HG02610 (cell line): Measurements from ENCODE around the gene SLC2A13.
A peak's percentile ranks its signal among the peaks of the same experiment; 100 is the strongest.
"Not testable (repeated sequence)": the region's sequence is repeated elsewhere in the genome, so short reads cannot be mapped to it uniquely, and the experiment has no call there.

Experiments
- ATAC-seq: cut with Tn5 transposase; IDR thresholded peaks from one replicate; pipeline ENCODE4 v1.9.1; 2021; ENCODE audit warnings: mild to moderate bottlenecking, moderate library complexity; ENCODE audit not compliant: unreplicated experiment

The SLC2A13 gene

DNA sequence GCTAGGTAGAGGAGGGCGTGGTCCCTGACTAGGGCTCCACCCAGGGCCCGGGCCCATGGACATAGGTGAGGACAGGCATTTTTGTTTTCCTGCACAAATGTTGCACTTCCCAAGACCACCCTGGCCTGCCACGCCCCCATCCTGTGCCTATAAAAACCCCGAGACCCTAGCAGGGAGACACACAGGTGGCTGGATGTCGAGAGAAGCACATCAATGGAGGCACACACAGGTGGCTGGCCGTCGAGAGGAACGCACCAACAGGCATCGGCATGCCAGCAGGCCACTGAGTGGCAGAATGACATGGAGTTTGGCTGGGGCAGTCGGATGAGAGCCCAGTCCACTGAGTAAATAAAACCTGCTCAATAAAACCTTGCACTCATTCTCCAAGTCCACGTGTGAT, 328.4 kb downstream of the SLC2A13 start:
- no peak for ATAC-seq

DNA sequence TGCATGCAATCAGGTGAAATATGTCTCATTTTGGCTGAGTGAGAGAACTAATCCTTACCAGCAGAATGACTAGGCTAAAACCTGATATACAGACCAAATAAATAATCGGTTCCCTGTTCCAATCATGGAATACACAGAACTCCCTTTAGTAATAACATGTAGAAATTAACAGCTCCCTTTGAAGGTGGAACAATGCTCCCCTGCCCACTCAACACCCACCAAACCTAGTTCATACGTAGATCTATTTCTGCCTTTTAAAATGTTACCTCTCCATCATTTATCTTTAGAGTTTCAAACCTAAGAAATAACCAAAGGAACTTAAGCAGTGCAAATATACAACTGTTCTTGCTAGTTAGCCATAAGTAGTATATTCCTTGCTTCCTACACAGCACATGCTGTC, 332.6 kb downstream of the SLC2A13 start:
- no peak for ATAC-seq

DNA sequence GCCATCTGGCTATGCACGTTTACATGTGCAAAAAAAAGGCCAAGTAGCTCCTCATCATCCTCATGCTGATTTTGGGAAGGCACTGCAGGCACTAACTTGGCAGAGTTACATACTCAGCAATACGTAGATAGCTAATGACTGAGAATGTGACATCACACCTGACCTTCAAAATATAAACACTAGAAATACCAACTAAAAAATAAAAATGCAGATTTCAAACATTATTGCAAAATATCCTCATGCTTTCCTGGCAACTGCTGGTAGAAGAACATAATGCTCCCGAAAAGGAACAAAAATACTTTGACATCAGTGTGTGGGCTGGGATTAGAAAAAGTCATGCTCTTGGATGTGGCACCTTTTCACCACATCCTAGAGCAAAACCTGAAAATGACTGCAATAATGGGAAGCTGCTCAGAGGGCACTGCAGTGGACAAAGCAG, 333.0 kb downstream of the SLC2A13 start:
- ATAC-seq = no peak

DNA sequence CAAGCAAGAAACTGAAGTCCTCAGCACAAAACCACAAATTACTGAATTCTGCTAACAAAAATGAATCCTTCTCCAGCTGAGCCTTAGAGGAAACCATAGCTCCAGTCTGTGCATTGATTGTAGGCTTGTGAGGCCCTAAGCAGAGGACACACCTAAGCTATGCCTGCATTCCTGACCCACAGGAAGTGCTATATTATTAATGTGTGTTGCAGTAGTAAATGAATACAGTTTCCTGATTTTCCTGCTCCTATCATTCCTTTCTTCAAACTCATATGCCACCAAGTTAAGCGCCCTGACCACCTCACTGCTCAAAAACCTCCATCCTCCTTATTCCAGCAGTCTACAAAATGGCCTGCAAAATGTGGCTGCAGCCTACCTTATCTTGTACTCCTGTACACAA, 334.4 kb downstream of the SLC2A13 start:
- no peak for ATAC-seq

DNA sequence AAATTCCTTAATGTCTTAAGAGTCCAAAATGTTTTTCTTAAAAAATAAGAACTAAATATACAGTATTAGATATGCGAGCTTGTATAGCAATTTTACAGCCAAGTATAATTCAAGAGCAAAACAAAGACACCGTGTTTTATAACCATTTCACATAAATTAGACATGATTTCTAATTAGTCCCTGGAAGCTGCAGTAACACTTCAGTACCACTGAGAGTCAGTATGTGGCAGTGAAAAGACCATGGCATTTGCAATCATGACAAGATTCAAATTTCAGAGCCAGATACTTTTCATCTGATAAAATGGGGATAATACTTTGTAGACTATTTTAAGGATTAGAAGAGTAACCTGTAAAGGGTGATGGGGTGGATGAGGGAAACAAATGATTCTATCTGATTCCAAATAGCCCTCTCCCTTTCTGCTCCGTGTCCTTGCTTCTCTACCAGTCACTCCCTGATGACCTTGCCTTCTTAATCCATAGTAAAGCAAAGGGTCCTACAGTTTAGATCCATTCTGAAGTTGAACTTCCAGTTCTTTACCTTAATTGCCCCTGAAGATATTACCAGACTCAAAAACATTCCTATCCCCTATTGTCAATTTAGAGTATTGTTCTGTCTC, 340.8 kb downstream of the SLC2A13 start:
- peak; percentile 71 for ATAC-seq

DNA sequence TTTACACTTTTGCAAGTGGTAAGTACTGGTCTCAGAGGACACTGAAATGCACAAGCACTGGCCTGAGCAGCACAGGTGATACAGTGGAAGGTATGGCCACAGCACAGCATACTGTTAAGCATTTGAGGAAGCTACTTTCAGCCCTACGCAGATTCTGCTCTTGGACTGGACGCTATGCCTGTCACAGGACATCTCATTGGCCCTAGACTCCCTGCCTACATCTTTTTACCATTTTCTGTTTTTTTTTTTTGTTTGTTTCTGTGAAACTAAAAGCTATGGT, 342.1 kb downstream of the SLC2A13 start:
- ATAC-seq = no peak

DNA sequence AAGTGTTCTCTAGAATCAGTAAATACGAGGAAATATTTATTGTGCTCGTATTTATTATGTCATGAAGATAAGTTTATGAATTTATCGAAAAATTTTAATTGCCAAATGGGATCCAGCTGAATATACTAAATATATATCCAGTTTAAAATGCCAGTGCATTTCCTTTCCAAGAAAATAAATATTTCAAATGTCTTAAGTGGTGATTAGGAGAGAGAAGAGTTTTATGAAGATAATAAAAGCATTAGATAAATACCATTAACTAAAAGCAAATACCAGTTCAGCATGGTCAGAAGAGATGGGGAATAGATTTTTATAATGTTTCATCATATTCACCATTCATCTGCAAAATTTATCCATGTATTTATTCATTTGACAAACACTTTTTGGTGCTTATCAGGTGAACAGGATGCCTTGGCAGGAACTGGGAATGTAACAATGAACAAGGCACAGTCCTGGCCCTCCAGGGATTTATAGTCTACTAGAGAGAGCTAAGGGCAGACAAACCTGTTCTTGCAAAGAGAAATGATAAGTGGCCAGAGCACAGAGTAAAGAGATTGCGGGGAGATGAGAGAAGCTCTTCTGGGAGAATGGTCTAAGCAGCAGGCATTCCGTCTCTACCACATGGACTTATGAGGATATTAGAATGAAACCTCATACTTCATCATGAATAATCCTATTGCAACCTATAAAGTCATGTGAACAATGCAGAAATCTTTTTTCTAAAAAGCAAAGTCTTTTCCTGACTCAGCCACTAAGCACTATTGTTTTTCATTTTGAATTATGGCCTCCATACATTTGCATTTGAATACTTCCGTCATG, 342.6 kb downstream of the SLC2A13 start:
- no peak for ATAC-seq

DNA sequence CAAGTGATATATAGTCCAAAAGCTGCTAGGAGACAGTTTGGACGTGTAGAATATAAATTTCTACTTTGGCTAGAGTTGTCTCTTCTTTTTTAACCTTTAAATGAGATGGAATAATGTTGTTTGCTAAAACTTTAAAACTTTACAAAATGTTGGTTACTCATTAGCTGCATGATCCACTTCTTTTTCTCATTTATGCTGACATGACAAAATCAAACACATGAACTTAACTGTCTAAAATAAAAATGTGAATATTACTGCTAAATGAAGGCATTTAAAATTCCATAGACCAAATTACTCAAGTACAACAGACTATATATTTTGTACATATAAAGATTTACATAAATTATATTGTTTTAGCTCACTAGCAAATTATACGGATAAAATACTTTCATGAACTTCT, 350.4 kb downstream of the SLC2A13 start:
- no peak for ATAC-seq

DNA sequence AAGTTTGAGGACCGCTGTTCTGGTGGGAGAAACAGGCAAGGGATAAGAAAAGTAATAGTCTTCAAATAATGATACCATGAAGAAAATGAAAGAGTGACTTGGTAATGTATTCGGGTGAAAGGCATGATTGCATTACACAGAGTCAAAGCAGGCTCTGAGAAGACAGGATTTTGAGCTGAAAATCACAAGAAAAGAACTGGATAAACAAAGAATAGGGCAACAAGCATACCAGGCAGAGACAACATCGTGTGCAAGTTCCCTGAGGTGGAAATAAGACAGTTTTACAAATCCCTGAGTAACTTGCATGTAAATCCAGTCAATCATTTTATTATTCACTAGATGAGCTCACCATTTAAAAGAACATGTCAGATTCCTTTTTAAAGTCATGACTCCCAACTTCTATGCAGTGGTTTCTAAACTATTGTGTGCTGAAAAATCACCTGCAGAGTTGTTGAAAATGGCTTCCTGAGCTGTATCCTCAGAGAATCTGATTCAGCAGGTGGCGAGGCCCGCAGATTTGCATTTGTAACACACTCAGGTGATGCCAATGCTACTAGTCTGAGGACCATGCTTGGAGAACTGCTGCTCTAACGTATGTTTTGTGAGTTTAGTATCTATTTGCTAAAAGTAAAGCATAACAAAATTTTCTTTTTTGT, 353.3 kb downstream of the SLC2A13 start:
- ATAC-seq = no peak

DNA sequence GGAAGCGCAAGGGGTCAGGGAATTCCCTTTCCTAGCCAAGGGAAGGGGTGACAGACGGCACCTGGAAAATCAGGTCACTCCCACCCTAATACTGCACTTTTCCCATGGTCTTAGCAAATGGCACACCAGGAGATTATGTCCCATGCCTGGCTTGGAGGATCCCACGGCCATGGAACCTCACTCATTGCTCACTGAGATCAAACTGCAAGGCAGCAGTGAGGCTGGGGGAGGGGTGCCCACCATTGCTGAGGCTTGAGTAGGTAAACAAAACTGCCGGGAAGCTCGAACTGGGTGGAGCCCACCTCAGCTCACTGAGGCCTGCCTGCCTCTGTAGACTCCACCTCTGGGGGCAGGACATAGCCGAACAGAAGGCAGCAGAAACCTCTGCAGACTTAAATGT, 359.7 kb downstream of the SLC2A13 start:
- ATAC-seq = not testable (repeated sequence)

DNA sequence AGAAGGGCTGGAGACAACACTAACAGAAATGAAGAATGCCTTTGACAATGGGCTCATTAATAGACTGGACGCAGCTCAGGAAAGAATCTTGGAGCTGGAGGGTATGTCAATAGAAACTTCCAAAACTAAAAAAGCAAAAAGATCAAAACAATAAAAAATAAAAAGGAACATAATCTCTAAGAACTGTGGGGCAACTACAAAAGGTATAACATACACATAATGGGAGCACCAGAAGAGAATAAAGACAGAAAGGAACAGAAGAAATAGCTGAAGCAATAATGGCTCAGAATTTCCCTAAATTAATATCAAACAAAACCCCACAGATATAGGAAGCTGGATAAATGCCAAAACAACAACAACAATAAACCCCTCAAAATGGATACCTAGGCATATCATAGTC, 362.2 kb downstream of the SLC2A13 start:
- no peak for ATAC-seq

DNA sequence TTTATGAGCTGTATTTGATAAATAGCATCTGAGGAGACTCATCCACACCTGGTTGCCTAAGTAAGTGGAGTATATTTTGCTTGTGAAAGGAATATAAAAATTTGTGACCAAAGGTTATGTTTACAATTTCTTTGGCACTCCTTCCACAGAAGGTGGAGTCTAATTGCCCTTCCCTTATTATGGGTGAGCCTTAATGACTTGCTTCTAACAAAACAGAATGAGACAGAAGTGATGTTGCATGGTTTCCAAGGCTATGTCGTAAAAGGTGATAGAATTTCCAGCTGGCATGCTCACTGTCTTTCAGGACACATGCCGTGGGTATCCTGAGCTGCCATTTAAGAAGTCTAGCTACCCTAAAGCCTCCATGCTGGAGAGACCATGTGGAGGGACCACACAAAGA, 369.5 kb downstream of the SLC2A13 start:
- ATAC-seq = no peak

DNA sequence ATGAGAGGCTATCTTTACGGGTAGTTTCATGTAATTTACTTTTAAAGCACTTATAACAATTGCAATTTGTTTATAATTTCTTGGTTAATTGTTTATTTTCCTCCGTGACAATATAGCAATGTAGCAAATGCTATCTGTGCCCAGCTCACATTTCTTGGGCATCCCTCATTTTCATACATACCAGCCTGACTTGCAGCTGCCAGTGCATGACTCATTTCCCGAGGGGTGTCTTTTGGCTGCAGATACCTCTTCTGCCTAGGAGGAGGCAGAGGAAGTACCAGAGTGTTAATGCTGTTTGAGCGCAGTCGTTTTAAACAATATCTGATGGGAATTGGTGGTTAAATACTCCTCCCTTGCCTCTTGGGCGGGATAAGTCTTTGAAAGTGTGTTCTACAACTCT, 382.1 kb downstream of the SLC2A13 start:
- ATAC-seq = no peak

DNA sequence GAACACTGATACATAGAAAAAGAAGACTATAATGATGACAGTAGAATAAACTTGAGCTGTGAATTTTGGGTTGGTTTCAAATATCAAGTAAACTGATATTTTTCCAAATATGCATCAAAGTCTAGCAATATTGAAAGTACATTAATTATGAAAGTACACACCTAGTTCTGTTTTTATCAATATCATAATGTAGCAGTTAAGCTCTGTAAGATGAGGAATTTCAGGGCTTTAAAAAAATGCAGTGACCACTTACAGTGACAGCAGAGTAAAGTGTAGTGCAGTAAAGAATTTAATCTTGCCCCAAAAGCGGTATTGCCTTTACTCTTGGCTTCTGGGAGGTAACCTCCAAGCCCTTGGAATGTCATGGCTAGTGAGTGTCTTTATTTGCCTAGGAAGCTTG, 383.4 kb downstream of the SLC2A13 start:
- ATAC-seq = peak; percentile 50

DNA sequence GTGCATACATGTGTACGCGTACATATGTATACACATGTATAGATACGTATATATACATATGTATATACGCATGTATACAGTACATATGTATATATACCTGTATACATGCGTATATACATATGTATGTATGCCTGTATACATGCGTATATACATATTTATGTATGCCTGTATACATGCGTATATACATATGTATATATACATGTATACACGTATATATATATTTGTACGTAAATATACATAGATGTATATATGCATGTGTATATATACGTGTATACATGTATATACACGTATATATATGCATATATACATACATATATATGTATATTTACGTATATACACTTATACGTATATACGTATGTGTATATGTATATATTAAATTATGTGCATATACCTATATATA, 392.3 kb downstream of the SLC2A13 start:
- ATAC-seq = no peak

DNA sequence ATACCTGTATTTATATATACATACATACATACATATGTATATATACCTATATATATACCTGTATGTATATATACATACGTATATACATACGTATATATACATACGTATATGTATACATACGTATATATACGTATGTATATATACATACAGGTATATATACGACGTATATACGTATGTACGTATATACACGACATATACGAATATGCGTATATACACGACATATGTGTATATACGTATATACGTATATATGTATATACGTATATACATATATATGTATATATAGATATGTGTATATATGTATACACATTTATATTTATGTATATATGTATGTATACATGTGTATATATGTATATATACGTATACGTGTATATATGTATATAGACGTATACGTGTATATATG, 393.5 kb downstream of the SLC2A13 start:
- no peak for ATAC-seq
